GM18907 (cell line): ENCODE results near the gene TMA7.

Experiments used
- ATAC-seq: cut with Tn5 transposase; IDR thresholded peaks from one replicate; pipeline ENCODE4 v1.9.1; 2021; ENCODE audit warnings: mild to moderate bottlenecking, moderate library complexity; ENCODE audit not compliant: unreplicated experiment

The TMA7 gene

DNA sequence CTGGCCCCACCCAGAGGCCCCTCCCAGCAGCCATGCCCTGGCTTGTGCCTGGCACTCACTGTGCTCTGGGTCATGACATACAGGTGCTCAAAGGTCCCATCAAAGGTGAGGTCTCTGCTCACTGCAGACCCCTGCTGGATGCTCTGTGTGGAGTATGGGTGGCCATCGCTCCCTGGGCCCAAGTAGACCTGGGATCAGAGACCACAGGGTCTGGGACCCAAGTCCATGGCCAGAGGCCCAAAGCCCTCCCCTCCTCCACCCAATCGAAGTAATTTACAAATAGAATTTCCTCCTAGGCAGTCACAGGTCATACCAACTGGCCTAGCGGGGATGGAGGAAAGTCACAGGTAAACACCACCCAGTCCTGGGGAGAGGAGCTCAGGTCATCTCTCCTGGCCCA, 17.8 kb upstream of the TMA7 start:
- ATAC-seq, result no peak

DNA sequence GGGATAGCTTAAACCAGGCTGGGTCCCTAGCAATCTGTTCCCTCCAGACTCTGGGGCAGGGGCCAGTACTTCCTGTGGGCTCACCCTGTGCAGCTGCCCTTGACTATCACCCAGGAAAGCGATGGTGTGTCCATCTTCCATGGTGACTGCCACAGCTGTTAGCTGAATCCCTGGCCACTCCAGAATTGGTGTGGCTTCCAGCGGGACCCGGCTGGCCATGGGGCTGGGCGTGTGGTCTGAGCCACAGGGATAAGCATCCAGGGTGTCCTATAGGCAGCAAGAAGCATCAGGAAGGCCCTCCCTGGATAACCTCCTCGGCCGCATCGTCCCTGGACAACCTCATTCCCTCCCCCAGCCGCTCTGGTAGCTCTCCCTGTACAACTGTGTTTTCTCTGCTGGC, 17.4 kb upstream of the TMA7 start:
- ATAC-seq, result no peak

- no peak for ATAC-seq
These were observed 16.7 kb upstream of the TMA7 start for GRCh38 chr3:48423241-48423882.

- no peak for ATAC-seq
These were observed 16.0 kb upstream of the TMA7 start for GRCh38 chr3:48423883-48424695.

GRCh38 chr3:48425281-48425812, 14.7 kb upstream of the TMA7 start:
- no peak for ATAC-seq

DNA sequence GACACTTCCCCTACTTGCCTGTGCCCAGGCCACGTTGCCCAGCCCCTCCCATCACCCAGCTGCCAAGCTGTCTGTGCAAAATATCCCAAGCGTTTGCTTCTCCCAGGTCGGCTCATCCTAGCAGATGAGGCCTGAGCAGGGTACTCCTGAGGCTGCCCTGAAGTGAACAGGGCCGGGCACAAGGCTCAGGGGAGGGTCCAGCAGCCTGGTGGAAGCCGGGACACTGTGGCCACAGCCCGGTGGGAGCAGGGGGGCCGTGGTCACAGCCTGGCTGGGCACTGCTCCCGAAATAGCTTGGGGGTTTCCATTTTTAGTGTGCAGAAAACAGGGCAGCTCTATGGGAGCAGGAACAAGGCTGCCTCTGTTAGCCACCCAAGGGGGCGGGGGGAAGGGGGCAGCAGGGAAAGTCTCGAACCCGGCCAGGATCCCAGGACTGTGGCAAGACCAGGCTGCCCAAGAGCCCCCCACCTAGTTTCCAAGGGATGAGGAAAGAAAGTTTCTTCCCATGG, 13.6 kb upstream of the TMA7 start:
- no peak for ATAC-seq

DNA sequence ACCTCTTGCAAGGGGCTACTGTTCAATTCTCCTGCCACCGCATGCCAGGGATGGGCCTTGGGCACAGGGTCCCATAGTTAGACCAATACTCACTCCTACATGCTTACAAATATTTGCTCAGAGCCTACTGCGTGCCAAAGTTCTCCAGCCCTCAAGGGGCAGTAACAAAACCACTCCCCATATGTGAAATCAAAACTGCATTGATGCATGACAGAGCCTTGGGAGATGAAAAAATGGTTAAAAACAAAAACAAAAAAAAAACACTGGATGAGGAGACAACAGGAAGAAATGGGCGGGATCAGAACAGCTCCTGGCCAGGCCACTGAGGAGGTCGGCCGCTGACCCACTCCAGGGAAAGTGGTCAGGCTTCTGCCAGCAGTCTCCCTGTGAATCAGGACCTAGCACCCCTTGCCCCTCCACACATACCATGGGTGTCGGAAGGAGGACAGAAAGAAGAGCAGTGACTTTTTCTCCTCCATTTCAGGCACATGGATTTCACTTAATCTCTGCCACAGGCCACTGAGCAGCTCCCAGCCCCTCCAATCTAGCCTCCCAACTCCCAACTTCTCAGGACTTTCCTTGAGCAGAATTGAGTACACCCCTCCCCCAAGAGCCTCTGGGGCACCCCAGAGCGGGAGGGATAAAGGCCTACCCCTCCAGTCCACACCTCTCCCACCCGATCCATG, 13.0 kb upstream of the TMA7 start:
- ATAC-seq, result no peak

GRCh38 chr3:48427630-48427962, 12.5 kb upstream of the TMA7 start:
- no peak for ATAC-seq

GRCh38 chr3:48428088-48428571, 11.9 kb upstream of the TMA7 start:
- ATAC-seq, result no peak

DNA sequence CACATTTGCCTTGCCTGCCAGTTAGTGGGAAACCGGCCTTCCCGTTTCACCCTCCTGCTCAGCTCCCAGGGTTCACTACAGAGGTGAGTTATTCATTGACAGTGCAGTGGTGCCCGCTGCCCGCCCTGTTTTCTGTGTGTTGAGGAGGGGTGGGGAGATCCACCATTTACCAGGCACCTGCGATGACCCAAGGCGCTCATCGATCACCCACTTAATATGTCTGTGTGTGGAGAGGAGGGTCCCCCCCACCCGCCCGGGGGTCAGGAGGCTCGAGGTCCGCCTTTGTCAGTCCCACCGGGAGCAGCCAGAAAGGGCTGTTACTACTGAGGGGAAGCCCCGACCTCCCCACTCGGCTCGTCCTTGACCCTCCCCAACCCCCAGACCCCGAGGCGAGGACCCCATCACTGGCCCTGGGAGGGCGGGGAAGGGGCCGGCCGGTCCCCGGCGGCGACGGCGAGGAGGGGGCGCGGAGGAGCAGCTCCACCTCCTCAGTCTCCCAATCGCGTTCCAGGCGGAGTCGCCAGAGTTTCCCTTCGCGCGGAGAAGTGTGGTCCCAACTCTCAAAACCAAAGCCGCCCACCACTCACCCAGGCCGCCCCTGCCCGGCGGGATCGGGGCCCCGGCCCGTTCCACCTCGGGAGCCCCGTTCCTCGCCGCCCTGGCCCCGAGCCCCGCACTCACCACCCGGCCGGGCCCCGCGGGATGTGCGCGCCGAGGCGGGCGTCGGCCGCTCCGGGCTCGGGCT, 11.3 kb upstream of the TMA7 start:
- peak; percentile 39 for ATAC-seq

- ATAC-seq, result peak; percentile 39
These were observed 10.6 kb upstream of the TMA7 start for GRCh38 chr3:48429317-48429959.

DNA sequence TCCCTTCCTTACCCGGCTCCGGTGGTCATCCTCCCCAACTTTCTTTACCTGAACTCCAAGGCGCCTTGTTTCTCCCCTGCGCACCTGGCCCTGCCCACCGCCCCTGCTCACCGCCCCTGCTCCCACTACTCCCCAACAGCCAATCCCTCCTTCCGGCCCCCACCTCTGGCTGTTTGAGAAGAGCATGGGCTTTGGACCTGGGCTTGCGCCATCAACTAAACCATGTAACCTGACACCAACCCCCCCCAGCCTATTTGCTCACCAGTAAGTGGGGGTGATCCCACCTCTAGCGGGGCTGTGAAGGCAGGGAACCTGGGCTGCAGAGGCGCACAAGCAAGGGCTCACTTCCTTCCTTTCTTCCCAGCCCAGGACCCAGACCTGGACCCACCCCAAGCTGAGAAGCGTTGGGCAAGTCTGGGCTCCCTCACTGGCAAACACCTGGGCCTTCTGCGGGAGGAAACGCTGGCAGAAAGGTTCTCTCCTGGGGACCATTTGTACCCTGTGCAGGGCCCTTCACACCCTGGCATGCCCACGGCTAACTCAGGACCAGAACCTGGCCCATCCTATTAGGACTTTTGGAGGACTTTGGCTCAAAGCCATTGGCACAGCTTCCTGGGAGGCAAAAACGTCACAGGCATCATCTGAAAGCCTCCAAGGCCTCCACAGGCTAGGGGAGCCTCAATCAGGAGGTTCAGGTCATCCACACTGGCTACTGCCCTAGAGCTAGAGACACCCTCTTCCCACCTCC, 9.9 kb upstream of the TMA7 start, which contains the start of gene PLXNB1:
Gene PLXNB1 (minus strand): TSS at position 127 of the 748 bp plus-strand sequence. CDS start 5,475 bp downstream, outside the sequence.
- ATAC-seq, result no peak

GRCh38 chr3:48430708-48431101, 9.4 kb upstream of the TMA7 start:
- no peak for ATAC-seq

- ATAC-seq, result no peak
These were observed 8.6 kb upstream of the TMA7 start for GRCh38 chr3:48431224-48432029.

- no peak for ATAC-seq
These were observed 7.4 kb upstream of the TMA7 start for GRCh38 chr3:48432411-48433371.

DNA sequence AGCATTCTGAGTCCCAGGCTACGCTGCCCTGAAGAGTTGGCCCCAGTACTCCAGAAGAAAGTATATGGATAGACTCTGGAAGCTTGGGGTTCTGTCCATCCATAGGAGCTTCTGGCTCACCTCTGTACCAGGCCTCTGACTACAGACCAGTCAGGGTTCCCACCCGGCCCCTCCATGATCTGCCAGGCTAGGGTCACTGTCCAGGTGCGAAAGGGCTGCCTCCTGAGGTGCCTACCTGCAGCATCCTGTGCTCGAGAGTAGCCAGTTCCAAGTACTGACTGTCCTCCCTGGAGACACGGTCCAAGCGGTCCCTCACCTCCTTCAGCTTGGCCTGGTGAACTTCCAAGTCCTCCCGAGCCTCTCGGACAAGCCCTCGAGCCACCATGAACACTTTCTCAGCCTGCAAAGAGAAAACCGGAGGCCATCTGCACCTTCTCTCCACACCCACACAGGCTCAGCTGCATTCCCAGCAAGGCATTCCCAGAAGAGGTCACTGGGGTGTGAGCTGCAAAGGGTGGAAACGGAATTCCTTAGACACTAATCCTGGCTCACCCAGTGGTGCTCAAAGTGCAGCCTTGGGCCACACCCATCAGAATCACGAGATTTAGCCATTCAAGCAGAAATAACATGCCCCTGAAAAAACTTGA, 6.5 kb upstream of the TMA7 start:
- ATAC-seq, result no peak
